Neural cell (in vitro differentiated cells): Measurements from ENCODE around the gene ACAA2.

Experiments used
- CTCF ChIP-seq: fragments of 450-650 bp; IDR thresholded peaks from 2 replicates; pipeline ENCODE4 v1.5.1; 2014; ENCODE audit warnings: antibody characterized with exemption, mild to moderate bottlenecking, moderate library complexity; ENCODE audit not compliant: poor library complexity, severe bottlenecking
- EP300 ChIP-seq: fragments of 450-650 bp; conservative IDR thresholded peaks from 2 replicates; pipeline ENCODE4 v1.6.1; 2014; ENCODE audit warnings: antibody characterized with exemption, mild to moderate bottlenecking, moderate library complexity; ENCODE audit not compliant: poor library complexity, severe bottlenecking
- EZH2 ChIP-seq: fragments of 200-600, 300-800 bp; shearing (Covaris generic), sonication (generic); IDR thresholded peaks from 2 replicates; pipeline ENCODE4 v1.6.1; 2014; ENCODE audit warnings: antibody characterized with exemption, low read length, borderline replicate concordance, mild to moderate bottlenecking; ENCODE audit not compliant: insufficient read depth, poor library complexity, severe bottlenecking
- MXI1 ChIP-seq: fragments of 450-650 bp; conservative IDR thresholded peaks from 2 replicates; pipeline ENCODE4 v1.6.1; 2014; ENCODE audit warnings: antibody characterized with exemption, mild to moderate bottlenecking; ENCODE audit not compliant: poor library complexity, severe bottlenecking
- POLR2AphosphoS5 ChIP-seq: IDR thresholded peaks from 2 replicates; pipeline ENCODE4 v1.6.1; 2012
- RAD21 ChIP-seq: fragments of 450-650 bp; conservative IDR thresholded peaks from 2 replicates; pipeline ENCODE4 v1.6.1; 2014; ENCODE audit warnings: antibody characterized with exemption, mild to moderate bottlenecking, moderate library complexity
- SMC3 ChIP-seq: fragments of 450-650 bp; conservative IDR thresholded peaks from 2 replicates; pipeline ENCODE4 v1.6.1; 2014; ENCODE audit warnings: antibody characterized with exemption, mild to moderate bottlenecking, moderate library complexity; ENCODE audit not compliant: poor library complexity
- TAF1 ChIP-seq: IDR thresholded peaks from 2 replicates; pipeline ENCODE4 v1.6.1; 2012; ENCODE audit warnings: low read depth
- TF ChIP-seq, protein P1 (sequence below): IDR thresholded peaks from 2 replicates; pipeline ENCODE4 v1.6.1; 2012; ENCODE audit warnings: borderline replicate concordance

- TF ChIP-seq CTCF (no peak), TAF1 (no peak), SMC3 (no peak), EP300 (no peak), POLR2AphosphoS5 (no peak), EZH2 (no peak), RAD21 (no peak), MXI1 (no peak)
- TF ChIP-seq, protein P1, sequence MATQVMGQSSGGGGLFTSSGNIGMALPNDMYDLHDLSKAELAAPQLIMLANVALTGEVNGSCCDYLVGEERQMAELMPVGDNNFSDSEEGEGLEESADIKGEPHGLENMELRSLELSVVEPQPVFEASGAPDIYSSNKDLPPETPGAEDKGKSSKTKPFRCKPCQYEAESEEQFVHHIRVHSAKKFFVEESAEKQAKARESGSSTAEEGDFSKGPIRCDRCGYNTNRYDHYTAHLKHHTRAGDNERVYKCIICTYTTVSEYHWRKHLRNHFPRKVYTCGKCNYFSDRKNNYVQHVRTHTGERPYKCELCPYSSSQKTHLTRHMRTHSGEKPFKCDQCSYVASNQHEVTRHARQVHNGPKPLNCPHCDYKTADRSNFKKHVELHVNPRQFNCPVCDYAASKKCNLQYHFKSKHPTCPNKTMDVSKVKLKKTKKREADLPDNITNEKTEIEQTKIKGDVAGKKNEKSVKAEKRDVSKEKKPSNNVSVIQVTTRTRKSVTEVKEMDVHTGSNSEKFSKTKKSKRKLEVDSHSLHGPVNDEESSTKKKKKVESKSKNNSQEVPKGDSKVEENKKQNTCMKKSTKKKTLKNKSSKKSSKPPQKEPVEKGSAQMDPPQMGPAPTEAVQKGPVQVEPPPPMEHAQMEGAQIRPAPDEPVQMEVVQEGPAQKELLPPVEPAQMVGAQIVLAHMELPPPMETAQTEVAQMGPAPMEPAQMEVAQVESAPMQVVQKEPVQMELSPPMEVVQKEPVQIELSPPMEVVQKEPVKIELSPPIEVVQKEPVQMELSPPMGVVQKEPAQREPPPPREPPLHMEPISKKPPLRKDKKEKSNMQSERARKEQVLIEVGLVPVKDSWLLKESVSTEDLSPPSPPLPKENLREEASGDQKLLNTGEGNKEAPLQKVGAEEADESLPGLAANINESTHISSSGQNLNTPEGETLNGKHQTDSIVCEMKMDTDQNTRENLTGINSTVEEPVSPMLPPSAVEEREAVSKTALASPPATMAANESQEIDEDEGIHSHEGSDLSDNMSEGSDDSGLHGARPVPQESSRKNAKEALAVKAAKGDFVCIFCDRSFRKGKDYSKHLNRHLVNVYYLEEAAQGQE, result no peak
These were observed 31.6 kb upstream of the ACAA2 start for GRCh38 chr18:49844903-49845302.
